CD4-positive, alpha-beta T cell treated with Interleukin-15 for 1 hour (primary cell): ENCODE results near the gene AK2.
"Not testable (repeated sequence)": the region's sequence is repeated elsewhere in the genome, so short reads cannot be mapped to it uniquely, and the experiment has no call there.

Experiments used
- DNase-seq: peaks from one replicate; pipeline ENCODE4 v3.0.0-alpha.2; 2020

The AK2 gene

GRCh38 chr1:33036526-33037503, at the start of gene AK2:
TSS of gene AK2 (minus strand) at chr1:33036883. CDS start at chr1:33036828, 55 bp downstream.
- peak; percentile 93 for DNase-seq

GRCh38 chr1:33086384-33086850, 49.7 kb upstream of the AK2 start:
- DNase-seq: peak; percentile 50

DNA sequence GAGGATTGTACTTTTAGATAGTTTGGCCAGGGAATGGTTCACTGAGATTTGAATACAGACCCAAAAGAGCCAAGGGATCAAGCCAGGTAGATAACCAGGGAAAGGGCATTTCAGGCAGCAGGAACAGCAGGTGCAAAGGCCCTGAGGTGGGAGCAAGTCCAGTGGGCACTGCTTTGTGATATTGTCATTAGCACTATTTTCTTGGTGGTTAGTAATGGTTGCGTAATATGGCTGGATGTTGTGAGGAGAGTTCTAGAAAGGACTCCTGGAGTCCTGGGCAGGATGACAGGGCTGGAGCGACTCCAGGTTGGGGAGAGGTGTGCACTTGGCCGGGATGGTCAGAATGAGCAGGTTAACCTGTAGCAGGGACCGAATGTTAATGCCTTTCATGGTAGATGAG, 48.6 kb upstream of the AK2 start:
- DNase-seq: no peak

DNA sequence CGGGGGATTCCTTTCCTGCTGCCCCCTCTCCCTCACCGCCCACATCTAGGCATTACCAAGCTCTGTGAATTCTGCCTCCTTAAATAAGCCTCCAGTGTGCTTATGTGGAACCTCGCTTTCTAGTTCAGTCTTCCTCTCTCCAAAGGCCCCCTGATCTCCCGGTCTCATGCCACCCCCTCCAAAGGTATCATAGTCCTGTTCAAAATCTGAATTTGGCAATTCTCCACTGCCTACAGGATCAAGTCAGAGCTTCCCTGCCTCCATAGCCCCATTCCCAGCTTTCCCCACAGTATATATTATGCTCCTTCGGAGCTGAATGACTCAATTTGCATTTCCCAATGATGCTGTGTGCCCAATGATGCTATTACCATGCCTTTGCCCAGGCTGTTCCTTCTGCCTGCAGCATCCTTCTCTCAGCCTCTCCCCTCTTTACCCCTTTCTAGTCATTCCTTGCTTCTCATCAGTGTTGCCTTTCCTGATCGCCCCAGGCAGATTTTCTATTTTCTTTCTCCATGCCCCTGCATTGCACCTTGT, 46.0 kb upstream of the AK2 start:
- no peak for DNase-seq

DNA sequence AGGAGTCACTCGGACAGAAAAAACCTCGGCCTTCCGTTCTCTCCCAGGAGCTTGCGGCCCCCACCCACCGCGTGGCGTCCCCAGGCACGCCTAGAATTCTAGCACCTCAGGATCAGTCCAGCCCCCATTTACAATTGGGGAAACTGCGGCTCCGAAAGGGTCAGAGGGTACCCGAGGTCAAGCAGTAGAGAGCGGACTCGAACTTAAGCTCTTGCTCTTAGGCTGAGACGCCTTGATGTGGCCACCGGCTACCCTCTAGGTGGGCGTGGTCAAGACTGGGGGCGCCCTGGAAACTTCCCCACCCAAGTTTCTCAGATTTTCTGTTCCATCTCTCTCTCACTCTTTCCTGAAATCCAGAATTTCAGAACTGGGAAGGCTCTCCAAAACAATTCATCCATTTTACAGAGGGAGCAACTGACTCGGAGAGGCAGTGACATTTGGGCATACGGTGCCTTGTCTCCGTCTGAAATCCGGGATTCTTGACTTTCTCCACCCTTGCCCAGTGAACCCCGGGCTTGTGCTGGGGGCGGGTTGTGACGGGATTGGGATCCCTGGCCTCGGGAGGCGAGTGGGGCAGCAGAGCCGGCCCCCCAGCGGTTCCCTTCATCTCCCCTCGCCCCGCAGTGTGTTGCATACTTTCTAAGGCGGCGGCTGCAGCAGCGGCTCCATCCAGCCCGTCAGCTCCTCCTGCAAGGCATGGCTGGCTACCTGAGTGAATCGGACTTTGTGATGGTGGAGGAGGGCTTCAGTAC, 45.0 kb upstream of the AK2 start:
- DNase-seq: no peak

- DNase-seq: peak; percentile 96
These were observed 44.3 kb upstream of the AK2 start, which contains the start of gene AZIN2 for GRCh38 chr1:33080885-33081553. TSS of gene AZIN2 (plus strand) at chr1:33081153. CDS start at chr1:33082250, 1,097 bp downstream.

- no peak for DNase-seq
These were observed 43.7 kb upstream of the AK2 start for GRCh38 chr1:33080373-33080772.

DNA sequence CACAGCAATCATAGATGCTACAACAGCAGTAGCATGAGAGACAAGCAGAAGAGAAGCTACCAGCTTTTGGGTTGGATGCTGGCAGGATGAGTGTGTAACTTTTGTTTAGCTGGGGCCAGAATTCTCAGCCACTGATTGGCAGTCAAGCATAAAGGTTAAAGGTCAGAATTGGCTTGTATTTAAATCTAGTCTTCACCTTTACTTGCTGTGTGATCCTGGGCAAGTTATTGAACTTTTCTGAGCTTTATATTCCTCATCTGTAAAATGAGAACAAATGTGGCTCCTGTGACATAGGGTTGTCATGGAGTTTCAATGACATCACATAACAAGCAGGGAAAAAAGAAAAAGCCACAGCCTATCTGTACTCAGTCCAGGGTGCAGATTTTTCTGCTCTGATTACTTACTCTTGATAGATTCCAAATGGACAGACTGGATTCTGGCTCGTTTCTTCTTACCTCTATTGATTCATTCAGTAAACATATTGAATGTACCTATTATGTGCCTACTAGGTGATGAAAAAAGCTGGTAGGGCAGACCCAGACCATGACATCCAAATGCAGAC, 41.4 kb upstream of the AK2 start:
- DNase-seq: no peak

GRCh38 chr1:33074193-33074945, 37.7 kb upstream of the AK2 start:
- no peak for DNase-seq

- no peak for DNase-seq
These were observed 36.0 kb upstream of the AK2 start for GRCh38 chr1:33072707-33073106.

DNA sequence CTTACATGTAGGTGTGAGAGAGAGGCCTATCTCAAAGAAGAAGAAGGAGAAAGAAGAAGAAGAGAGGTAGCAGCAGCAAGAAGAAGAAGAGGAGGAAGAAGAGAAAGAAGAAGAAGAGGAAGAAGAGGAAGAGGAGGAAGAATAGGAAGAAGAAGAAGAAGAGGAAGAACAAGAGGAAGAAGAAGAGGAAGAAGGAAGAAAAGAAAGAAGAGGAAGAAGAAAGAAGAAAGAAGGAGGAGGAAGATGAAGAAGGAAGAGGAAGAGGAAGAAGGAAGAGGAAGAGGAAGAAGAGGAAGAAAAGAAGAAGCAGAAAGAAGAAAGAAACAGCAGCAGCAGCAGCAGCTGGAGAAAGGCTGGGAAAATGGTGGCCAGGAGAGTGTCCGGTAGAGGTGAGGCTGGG, 33.9 kb upstream of the AK2 start:
- DNase-seq: no peak

- not testable (repeated sequence) for DNase-seq
These were observed 31.4 kb upstream of the AK2 start for GRCh38 chr1:33068108-33068507.

DNA sequence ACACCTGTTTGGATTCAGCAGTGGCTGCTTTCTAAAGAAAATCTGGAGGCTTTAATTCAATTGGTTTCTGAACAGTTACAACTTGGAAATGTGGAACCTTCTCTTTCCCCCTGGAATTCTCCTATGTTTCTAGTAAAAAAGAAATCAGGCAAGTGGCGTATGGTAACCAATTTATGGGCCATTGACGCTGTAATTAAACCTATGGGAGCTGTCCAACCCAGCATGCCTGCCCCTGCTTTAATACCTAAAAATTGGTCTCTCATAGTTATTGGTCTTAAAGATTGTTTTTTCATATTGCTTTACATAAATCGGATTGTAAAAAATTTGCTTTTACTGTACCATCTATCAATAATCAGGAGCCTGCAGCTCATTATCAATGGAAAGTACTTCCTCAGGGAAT, 29.8 kb upstream of the AK2 start:
- not testable (repeated sequence) for DNase-seq

GRCh38 chr1:33065301-33065700, 28.6 kb upstream of the AK2 start:
- DNase-seq: no peak

GRCh38 chr1:33064284-33064683, 27.6 kb upstream of the AK2 start:
- not testable (repeated sequence) for DNase-seq

GRCh38 chr1:33061834-33062233, 25.2 kb upstream of the AK2 start:
- DNase-seq: no peak

DNA sequence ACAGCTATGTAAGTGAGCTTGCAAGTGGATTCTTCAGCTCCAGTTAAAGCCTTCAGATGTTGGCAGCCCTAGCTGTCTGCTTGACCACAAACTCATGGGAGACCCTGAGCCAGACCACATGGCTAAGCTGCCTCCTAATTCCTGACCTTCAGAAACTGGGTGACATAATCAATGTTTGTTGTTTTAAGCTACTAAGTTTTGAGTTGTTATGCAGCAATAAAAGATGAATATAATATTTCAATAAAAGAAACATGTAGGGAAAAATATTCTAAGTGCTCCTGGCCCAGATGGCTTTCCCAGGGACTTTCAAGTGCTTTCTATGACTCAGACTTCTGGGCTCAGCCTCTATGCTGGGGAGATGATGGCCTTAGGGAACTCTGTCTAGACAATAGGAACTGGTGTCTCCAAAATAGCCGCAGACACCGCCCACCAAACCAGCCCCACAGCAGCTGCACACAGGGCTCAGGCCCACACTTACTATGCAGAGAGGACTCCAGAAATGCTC, 23.9 kb upstream of the AK2 start:
- no peak for DNase-seq

GRCh38 chr1:33057095-33057494, 20.4 kb upstream of the AK2 start:
- no peak for DNase-seq

DNA sequence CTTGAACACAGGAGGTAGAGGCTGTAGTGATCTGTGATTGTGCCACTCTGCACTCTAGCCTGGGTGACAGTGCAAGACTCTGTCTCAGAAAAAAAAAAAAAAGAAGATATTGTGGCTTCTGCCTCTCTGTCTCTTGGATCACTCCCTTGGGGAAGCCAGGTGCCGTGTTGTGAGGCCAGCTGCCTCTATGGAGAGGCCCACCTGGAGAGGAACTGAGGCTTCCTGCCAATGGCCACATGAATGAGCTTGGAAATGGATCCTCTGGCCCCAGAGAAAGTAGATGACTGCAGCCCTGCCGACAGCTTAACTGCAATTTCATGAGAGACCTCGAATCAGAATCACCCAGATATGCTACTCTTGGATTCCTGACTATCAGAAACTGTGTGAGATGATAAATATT, 19.7 kb upstream of the AK2 start:
- DNase-seq: no peak

DNA sequence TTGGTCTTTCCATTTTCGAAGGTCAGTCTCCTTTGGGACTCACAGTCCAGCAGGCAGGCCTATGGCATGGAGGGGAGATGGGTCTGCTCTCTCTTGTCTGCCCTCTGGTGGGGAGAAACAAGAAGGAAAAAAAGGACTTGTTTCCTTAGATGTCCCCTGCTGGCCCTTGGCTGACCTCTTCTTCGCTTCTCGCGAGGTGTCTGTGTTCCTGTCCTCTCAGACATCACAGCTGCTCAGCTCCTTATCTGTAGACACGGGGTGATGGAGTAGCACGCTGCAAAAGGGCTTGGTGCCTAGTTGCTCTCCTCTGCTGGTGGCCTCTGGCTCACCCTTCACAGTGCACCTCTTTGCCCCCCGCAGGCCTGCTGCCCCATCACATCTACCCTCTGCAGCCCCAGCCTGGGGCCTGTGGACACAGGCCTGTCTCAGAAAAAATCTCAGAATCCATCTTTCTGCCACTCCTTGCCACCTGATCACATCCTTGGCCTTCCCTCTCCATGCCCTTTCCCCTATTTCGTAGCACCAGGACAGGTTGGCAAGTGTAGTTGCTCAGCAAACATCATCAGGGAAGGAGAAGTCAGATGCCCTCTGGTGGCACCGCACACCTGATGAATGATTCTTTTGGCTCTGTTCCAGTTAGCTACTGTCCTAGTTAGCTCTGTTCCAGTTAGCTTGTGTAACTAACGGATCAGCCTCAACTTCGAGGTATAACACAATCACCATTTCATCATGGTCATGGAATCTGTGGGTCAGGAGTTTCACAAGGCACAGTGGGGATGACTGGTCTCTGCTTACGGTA, 18.7 kb upstream of the AK2 start:
- peak; percentile 45 for DNase-seq
